Measurements from ENCODE around the gene DLG3. TPM values are rescaled to one million over a fixed set of nuclear protein-coding genes. Genes with fewer than 3 reads are reported as not detected.

The DLG3 gene
- polyA plus RNA-seq, 1 donor (not counting 4 experiments of a cell fraction or from before 2014, with no cell fraction given): 10.1 TPM

- FAIRE-seq: no peak
- no peaks in the 10 kb centered on the region for H3K9me1 ChIP-seq (ENCODE audit: control insufficient read depth, extremely low read depth, insufficient read depth, low read length)
These were observed 1.3 kb downstream of the DLG3 start for GRCh38 chrX:70445951-70446350.

GRCh38 chrX:70446380-70447350, 2.0 kb downstream of the DLG3 start:
- Histone ChIP-seq H3K4me3 (ENCODE audit: control insufficient read depth in 2 of 3, extremely low read depth in 1 of 3, insufficient read depth in 2 of 3, low read depth in 1 of 3, low read length in 3 of 3) (no peak overlapping the region), H3K9ac (ENCODE audit: control insufficient read depth, extremely low read depth, insufficient read depth, low read length) (no peak overlapping the region), H3K36me3 (ENCODE audit: control insufficient read depth in 2 of 2, extremely low read depth in 1 of 2, insufficient read depth in 2 of 2, low read length in 2 of 2) (no peaks in the 10 kb centered on the region), H3K9me1 (ENCODE audit: control insufficient read depth, extremely low read depth, insufficient read depth, low read length) (no peaks in the 10 kb centered on the region), H3K4me1 (ENCODE audit: control insufficient read depth, extremely low read depth, insufficient read depth, low read length) (no peaks in the 10 kb centered on the region), H3K27ac (ENCODE audit: control insufficient read depth, insufficient read depth, low read length) (no peak overlapping the region), H3K79me2 (ENCODE audit: control insufficient read depth, insufficient read depth, low read length) (no peaks in the 10 kb centered on the region), H2AFZ (ENCODE audit: control insufficient read depth, low read length) (no peak overlapping the region), H3K27me3 (ENCODE audit: control insufficient read depth, extremely low read depth, insufficient read depth, low read length) (peaks cover 34% of the 10 kb centered on the region), H3K9me3 (ENCODE audit: control insufficient read depth, low read depth, low read length) (no peaks in the 10 kb centered on the region), H3K4me2 (ENCODE audit: control insufficient read depth, extremely low read depth, insufficient read depth, low read depth, low read length) (no peak overlapping the region), H4K20me1 (ENCODE audit: control insufficient read depth, extremely low read depth, insufficient read depth, low read length) (no peaks in the 10 kb centered on the region)
- TF ChIP-seq EZH2 (IDR thresholded peaks at IDR 0.05; ENCODE audit: low read length): no peak
- dilution Hi-C loops (cut with MboI; ENCODE audit: extremely low pct_ligation_motif_present, low sequenced_read_pairs): no loop called here
- no peak for DNase-seq (ENCODE audit: low read depth, low spot score)
- FAIRE-seq: no peak

More at GRCh38 chrX:70445951-70446350, 1.3 kb downstream of the DLG3 start:
- no peak overlapping the region for H3K4me2 ChIP-seq (ENCODE audit: control insufficient read depth, extremely low read depth, insufficient read depth, low read depth, low read length)
- H3K27ac ChIP-seq (ENCODE audit: control insufficient read depth, insufficient read depth, low read length): no peak overlapping the region
- no peak overlapping the region for H3K4me3 ChIP-seq (ENCODE audit: control insufficient read depth in 2 of 3, extremely low read depth in 1 of 3, insufficient read depth in 2 of 3, low read depth in 1 of 3, low read length in 3 of 3)
- no peak overlapping the region for H2AFZ ChIP-seq (ENCODE audit: control insufficient read depth, low read length)
- no peaks in the 10 kb centered on the region for H3K79me2 ChIP-seq (ENCODE audit: control insufficient read depth, insufficient read depth, low read length)
- dilution Hi-C loops (cut with MboI; ENCODE audit: extremely low pct_ligation_motif_present, low sequenced_read_pairs): no loop called here
- peaks cover 34% of the 10 kb centered on the region for H3K27me3 ChIP-seq (ENCODE audit: control insufficient read depth, extremely low read depth, insufficient read depth, low read length)
- H3K9me3 ChIP-seq (ENCODE audit: control insufficient read depth, low read depth, low read length): no peaks in the 10 kb centered on the region
- H3K9ac ChIP-seq (ENCODE audit: control insufficient read depth, extremely low read depth, insufficient read depth, low read length): no peak overlapping the region
- no peak for TF ChIP-seq CTCF (optimal IDR thresholded peaks at IDR 0.05 in 1 of 3, IDR thresholded peaks at IDR 0.05 in 1 of 3, conservative IDR thresholded peaks at IDR 0.05 in 1 of 3; ENCODE audit: extremely low read depth in 1 of 3, insufficient read depth in 2 of 3, low read length in 3 of 3)
- TF ChIP-seq EZH2 (IDR thresholded peaks at IDR 0.05; ENCODE audit: low read length): no peak
- H3K36me3 ChIP-seq (ENCODE audit: control insufficient read depth in 2 of 2, extremely low read depth in 1 of 2, insufficient read depth in 2 of 2, low read length in 2 of 2): no peaks in the 10 kb centered on the region
- DNase-seq (ENCODE audit: low read depth, low spot score): no peak
- no peaks in the 10 kb centered on the region for H4K20me1 ChIP-seq (ENCODE audit: control insufficient read depth, extremely low read depth, insufficient read depth, low read length)
- no peaks in the 10 kb centered on the region for H3K4me1 ChIP-seq (ENCODE audit: control insufficient read depth, extremely low read depth, insufficient read depth, low read length)

Measured in keratinocyte (primary cell).